K562 (cell line): ENCODE measurements around the gene FA2H. TPM values are rescaled to one million over a fixed set of nuclear protein-coding genes. Genes with fewer than 3 reads are reported as not detected.

ENCODE experiments used
- BDP1 ChIP-seq: IDR thresholded peaks from 3 replicates; pipeline ENCODE4 v1.6.1; 2011; ENCODE audit not compliant: insufficient read length, insufficient read depth
- CLOCK ChIP-seq: fragments of 250-450 bp; sonication (Bioruptor Pico); IDR thresholded peaks from 2 replicates; pipeline ENCODE4 v1.4.0; 2020; ENCODE audit warnings: mild to moderate bottlenecking, moderate library complexity, borderline replicate concordance
- DIDO1 ChIP-seq: fragments of 450-650 bp; IDR thresholded peaks from 2 replicates; pipeline ENCODE4 v1.6.1; 2016; ENCODE audit warnings: low read depth, missing biosample characterization, missing genetic modification characterization
- ELF4 ChIP-seq: fragments of 450-650 bp; formaldehyde crosslinking; IDR thresholded peaks from 2 replicates; pipeline ENCODE4 v1.4.0; 2022; ENCODE audit warnings: missing genetic modification characterization
- HDAC1 ChIP-seq, 2 experiments: fragments of 450-650 bp; IDR thresholded peaks; 2 replicates each; pipeline ENCODE4 v1.6.1; 2016 to 2017; ENCODE audit warnings: inconsistent platforms in 1 of 2, mild to moderate bottlenecking in 1 of 2, moderate library complexity in 1 of 2
- HDAC8 ChIP-seq: fragments of 450-650 bp; IDR thresholded peaks from 2 replicates; pipeline ENCODE4 v1.6.1; 2016; ENCODE audit warnings: mild to moderate bottlenecking, missing genetic modification characterization, moderate library complexity, missing compliant biosample characterization
- ILK ChIP-seq: fragments of 450-650 bp; IDR thresholded peaks from 2 replicates; pipeline ENCODE4 v1.6.1; 2016; ENCODE audit warnings: missing genetic modification characterization, low read depth, mild to moderate bottlenecking, missing compliant biosample characterization, moderate library complexity, borderline replicate concordance
- L3MBTL2 ChIP-seq: fragments of 450-650 bp; IDR thresholded peaks from 2 replicates; pipeline ENCODE4 v1.6.1; 2016; ENCODE audit warnings: mild to moderate bottlenecking, moderate library complexity
- MEIS2 ChIP-seq: fragments of 450-650 bp; IDR thresholded peaks from 2 replicates; pipeline ENCODE4 v1.6.1; 2014; ENCODE audit warnings: mild to moderate bottlenecking; ENCODE audit not compliant: partially characterized antibody
- MYBL2 ChIP-seq, 2 experiments: fragments of 450-650 bp in 1 of 2; sonication (generic) in 1 of 2; formaldehyde crosslinking in 1 of 2; IDR thresholded peaks; 2 replicates each; pipeline versions ENCODE4 v1.6.1 to v1.8.1; 2017 to 2022; ENCODE audit warnings: borderline replicate concordance in 1 of 2, inconsistent platforms in 1 of 2, low read depth in 1 of 2, mild to moderate bottlenecking in 1 of 2, missing genetic modification reagents in 1 of 2, moderate library complexity in 1 of 2
- NFE2 ChIP-seq: IDR thresholded peaks from 2 replicates; pipeline ENCODE4 v1.6.1; 2014; ENCODE audit warnings: antibody characterized with exemption, low read depth
- PURB ChIP-seq: sonication (generic); formaldehyde crosslinking; IDR thresholded peaks from 2 replicates; pipeline ENCODE4 v1.9.0; 2021; ENCODE audit warnings: low read depth, mild to moderate bottlenecking, missing genetic modification reagents
- SRF ChIP-seq, 2 experiments: fragments of 250-450, 450-650 bp in 1 of 2; sonication (Bioruptor Pico) in 1 of 2; sonication (generic) in 1 of 2; formaldehyde crosslinking; IDR thresholded peaks; 2 replicates each; pipeline versions ENCODE4 v1.5.0 to v1.5.1; 2020 to 2022; ENCODE audit warnings: mild to moderate bottlenecking in 1 of 2, missing genetic modification reagents in 1 of 2
- TAF9B ChIP-seq: fragments of 450-650 bp; IDR thresholded peaks from 2 replicates; pipeline ENCODE4 v1.6.1; 2018; ENCODE audit warnings: mild to moderate bottlenecking; ENCODE audit not compliant: partially characterized antibody
- THAP7 ChIP-seq: fragments of 250-450 bp; sonication (Bioruptor Pico); IDR thresholded peaks from 2 replicates; pipeline ENCODE4 v1.5.0; 2021
- U2AF1 ChIP-seq: fragments of 200-400 bp; formaldehyde crosslinking; optimal IDR thresholded peaks from 2 replicates; pipeline ENCODE3; 2017; ENCODE audit warnings: mild to moderate bottlenecking, low read depth, low read length, moderate library complexity
- ZBTB2 ChIP-seq: fragments of 450-650 bp; IDR thresholded peaks from 2 replicates; pipeline ENCODE4 v1.6.1; 2016; ENCODE audit warnings: antibody characterized with exemption
- ZBTB33 ChIP-seq: sonication (generic); formaldehyde crosslinking; IDR thresholded peaks from 2 replicates; pipeline ENCODE4 v1.8.1; 2023; ENCODE audit warnings: mild to moderate bottlenecking, missing genetic modification reagents
- ZFP36 ChIP-seq: fragments of 150-350 bp; IDR thresholded peaks from 2 replicates; pipeline ENCODE4 v1.6.1; 2018; ENCODE audit warnings: low read length, low read depth; ENCODE audit not compliant: partially characterized antibody
- polyA plus RNA-seq, 8 experiments: library from polyadenylated mRNA; depleted of rRNA in 4 of 8; stranded (reverse) in 5 of 8; unstranded in 3 of 8; fragments of >200 nt; fragmentation: Nextera tagmentation in 2 of 8; fragmentation: Illumina TruSeq in 1 of 8; extraction: Ambion mirVana in 2 of 8; extraction: Trizol in 1 of 8; gene quantifications; 2 replicates each; pipeline versions ENCODE4 v1.2.1 to v1.2.3, GENCODE V29; 2011 to 2014; ENCODE audit warnings: inconsistent platforms in 1 of 8, missing spikeins in 1 of 8
- total RNA-seq, 7 experiments: library from RNA; depleted of rRNA in 6 of 7; stranded (reverse); fragments of >200 nt in 6 of 7; fragmentation: Illumina TruSeq in 2 of 7; extraction: Trizol in 2 of 7; gene quantifications; 2 replicates each; pipeline versions ENCODE4 v1.2.1 to v1.2.3, GENCODE V29; 2011 to 2021; ENCODE audit warnings: low replicate concordance in 1 of 7
- TF ChIP-seq, protein P1 (sequence below): fragments of 250-450 bp; sonication (Bioruptor Pico); IDR thresholded peaks from 2 replicates; pipeline ENCODE4 v1.8.0; 2022; ENCODE audit warnings: moderate library complexity, mild to moderate bottlenecking, inconsistent platforms

FA2H gene
- total and polyA plus RNA-seq, 9 of the 15 experiments (the other 6 are each of a cell fraction or from before 2014, with no cell fraction given) = not detected

DNA sequence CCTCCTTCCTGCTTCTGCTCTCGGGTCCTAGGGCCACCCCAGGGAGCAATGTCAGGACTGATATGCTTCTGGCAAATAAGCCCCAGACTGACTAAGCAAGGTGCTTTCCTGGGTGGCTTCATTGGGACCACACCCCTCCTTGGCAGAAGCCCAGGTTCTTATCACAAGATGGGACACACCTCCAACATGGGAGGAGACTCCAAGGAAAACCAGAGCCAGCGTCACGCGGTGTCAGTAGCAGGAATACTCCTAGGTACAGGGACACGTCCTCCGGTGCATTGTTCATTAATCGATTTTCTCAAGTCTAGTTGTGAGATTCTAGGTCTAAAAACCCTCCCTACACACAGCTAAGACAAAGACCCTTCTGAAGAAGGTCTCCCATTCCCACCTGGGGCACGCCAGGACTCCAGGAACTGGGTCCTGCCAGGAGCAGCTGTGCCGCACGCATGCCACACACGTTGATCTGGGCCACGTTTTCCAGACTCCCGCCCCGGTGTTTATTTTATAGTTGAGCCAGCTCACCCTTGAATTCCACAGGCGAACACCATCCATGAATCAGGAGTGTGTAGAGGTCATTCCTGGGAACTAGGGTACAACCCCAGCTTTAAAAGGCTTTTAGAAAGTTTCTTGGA, 30.8 kb downstream of the FA2H start (continued):
- TF ChIP-seq ZBTB2 = no peak
- no peak for TF ChIP-seq THAP7
- TF ChIP-seq HDAC1 (IDR thresholded peaks at IDR 0.05) = no peak
- peak; percentile 53; the same call in 1 of the 2 replicates for TF ChIP-seq NFE2
- TF ChIP-seq HDAC8 (tag) = no peak
- TF ChIP-seq BDP1 = no peak
- TF ChIP-seq CLOCK (CRISPR knock-in tag) = no peak
- no peak for TF ChIP-seq MYBL2 (IDR thresholded peaks at IDR 0.05; ENCODE audit: low read depth)
- no peak for TF ChIP-seq MYBL2 (CRISPR knock-in tag; IDR thresholded peaks at IDR 0.05; ENCODE audit: borderline replicate concordance)
- TF ChIP-seq, protein P1, sequence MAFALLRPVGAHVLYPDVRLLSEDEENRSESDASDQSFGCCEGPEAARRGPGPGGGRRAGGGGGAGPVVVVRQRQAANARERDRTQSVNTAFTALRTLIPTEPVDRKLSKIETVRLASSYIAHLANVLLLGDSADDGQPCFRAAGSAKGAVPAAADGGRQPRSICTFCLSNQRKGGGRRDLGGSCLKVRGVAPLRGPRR (CRISPR knock-in tag) = no peak
- TF ChIP-seq MEIS2 = no peak
- TF ChIP-seq U2AF1 = no peak
- TF ChIP-seq DIDO1 = no peak
- no peak for TF ChIP-seq PURB
- 0 out of 4 replicates have a peak, but pooled peaks of 1 of the 2 experiments have one; percentile 20 for TF ChIP-seq SRF (CRISPR knock-in tag; IDR thresholded peaks at IDR 0.05)
- TF ChIP-seq ILK = no peak
- TF ChIP-seq ELF4 (CRISPR knock-in tag) = no peak
- no peak for TF ChIP-seq ZFP36
- TF ChIP-seq TAF9B = no peak
- no peak for TF ChIP-seq ZBTB33 (CRISPR knock-in tag)
- peak; percentile 39; the same call in 1 of the 2 replicates for TF ChIP-seq L3MBTL2
